ENCODE measurements around the gene AGAP6.
"Not testable (repeated sequence)": the region's sequence is repeated elsewhere in the genome, so short reads cannot be mapped to it uniquely, and the experiment has no call there.

Gene AGAP6

GRCh38 chr10:50025627-50026026 is 37.4 kb downstream of the AGAP6 start:
- no peak for DNase-seq (ENCODE audit: low spot score)

GRCh38 chr10:50027195-50027594 is 39.0 kb downstream of the AGAP6 start:
- no peak for DNase-seq (ENCODE audit: low spot score)

- no peak for DNase-seq (ENCODE audit: low spot score)
Measured at GRCh38 chr10:50033481-50033880, 45.3 kb downstream of the AGAP6 start.

GRCh38 chr10:50035337-50035736 is 47.1 kb downstream of the AGAP6 start:
- DNase-seq (ENCODE audit: low spot score): not testable (repeated sequence)

DNA sequence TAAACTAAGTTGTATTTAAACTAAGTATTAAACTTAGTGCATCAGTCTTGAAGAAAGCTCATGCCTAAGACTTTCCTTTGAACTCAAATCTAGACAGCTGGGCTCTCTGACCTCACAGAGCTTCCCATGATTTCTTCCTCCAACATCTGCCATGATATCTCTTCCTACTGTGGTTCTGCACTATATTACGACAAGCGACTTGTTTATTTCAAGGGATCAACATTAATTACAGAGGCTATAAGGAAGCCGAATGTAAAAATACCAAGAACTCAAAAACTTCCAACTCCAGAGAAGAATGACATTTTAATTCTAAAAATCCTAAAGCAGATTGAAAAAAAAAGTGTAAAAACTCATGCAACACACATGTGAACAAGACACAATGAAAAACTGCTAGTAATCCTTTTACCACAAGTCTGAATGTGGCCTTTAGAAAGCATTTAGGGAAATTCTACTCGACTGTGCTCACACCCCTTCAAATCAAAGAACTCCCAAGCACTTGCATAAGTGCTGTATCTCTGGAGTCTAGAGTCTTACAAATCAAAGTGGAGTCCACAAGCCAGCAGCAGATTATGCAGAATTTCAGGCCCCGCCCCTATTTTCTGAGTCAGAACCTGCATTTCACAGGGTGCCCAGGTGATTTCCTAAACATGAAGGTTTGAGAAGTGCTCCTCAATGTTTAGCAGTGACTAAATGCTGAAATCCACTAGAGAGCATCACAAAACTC is 56.9 kb downstream of the AGAP6 start:
- DNase-seq (ENCODE audit: low spot score): no peak

- DNase-seq (ENCODE audit: low spot score): not testable (repeated sequence)
Measured at GRCh38 chr10:50046457-50046856, 58.3 kb downstream of the AGAP6 start.

GRCh38 chr10:50047594-50047993 is 59.4 kb downstream of the AGAP6 start:
- not testable (repeated sequence) for DNase-seq (ENCODE audit: low spot score)

DNA sequence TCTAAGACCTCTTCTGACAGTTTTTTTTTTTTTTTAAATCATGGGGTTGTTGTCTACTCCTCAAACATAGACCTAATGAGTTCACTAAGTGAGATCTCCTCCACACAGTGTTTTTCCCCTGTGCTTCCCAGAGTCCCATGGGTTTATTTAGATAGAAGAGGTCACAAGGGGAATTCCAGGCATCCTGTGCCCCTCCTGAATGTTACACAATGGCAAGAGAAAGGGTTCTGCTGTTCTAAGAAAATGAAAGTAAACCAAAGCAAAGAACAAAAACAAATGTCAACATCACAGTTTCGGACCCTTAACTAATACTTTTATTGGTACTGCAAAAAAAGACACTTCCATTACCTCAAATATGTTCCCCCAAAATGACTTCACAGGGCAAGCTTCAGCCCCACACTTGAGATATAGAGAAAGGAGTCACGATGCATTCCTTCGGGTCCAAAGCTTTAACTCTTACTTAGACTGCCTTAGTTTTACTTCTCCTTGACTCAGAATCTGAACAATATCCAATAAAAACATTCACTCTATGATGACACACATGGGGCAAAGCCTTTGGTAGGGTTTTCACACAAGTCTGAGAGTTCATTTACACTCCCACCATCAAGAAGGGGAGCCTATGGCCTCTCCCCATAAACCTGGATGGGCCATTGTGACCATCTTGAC is 63.9 kb downstream of the AGAP6 start:
- DNase-seq (ENCODE audit: low spot score): not testable (repeated sequence)

DNA sequence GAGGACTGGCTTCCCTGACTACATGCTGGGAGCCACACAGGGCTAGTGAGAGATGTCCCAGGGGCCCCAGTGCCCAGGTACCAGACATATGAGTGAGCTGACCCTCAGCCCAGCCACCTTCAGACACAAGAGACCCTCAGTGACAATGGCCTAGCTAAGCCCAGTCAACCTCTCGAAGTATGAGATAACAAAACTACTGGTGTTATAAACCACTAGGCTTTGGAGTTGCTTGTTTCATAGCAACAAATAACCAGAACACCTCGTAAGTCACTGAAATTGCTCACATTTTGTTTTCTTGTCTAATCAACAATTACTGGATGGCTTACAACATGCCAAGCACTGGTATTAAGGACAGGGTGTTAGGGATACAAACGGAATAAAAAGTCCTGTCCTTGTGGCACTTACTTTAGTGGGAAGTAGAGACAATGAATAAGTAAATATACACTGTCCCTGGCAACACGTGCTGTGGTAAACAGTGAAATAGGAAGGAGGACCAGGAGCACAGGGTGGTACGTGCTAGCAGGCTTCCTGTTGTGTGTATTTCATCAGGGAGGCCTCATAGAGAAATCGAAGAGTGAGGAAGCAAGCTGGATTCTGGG is 64.7 kb downstream of the AGAP6 start:
- not testable (repeated sequence) for DNase-seq (ENCODE audit: low spot score)

DNA sequence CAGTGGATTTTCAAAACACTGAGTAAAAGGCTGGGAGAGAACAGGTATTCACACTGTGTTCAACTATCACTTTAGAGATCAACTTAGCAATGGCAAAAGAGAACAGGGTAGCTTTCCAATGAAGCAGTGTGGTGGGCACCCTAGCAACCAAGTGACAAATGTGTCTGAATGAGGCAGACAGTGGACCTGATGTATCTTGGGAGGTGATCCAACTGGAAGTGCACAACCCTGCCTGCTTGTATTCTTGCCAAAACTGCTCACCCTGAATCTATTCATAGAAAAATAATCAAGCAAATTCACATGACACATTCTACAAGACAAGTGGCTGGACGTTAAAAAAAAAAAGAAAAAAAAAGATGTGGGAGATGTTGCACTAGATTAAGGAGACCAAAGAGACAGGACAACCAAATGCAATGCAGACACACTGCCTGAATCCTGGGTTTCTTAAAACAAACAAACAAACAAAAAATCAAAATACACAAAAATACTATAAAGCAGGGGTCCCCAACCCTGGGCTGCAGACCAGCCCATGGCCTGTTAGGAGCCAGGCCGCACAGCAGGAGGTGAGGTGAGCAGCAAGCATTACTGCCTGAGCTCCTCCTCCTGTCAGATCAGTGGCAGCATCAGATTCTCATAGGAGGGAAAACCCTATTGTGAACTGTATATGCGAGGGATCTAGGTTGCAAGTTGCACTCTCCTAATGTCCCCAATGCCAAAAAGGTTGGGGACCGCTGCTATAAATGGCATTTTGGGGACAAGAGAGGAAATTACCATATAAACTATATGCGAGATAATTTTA is 67.5 kb downstream of the AGAP6 start:
- not testable (repeated sequence) for DNase-seq (ENCODE audit: low spot score)

GRCh38 chr10:50056654-50057053 is 68.4 kb downstream of the AGAP6 start:
- not testable (repeated sequence) for DNase-seq (ENCODE audit: low spot score)

DNA sequence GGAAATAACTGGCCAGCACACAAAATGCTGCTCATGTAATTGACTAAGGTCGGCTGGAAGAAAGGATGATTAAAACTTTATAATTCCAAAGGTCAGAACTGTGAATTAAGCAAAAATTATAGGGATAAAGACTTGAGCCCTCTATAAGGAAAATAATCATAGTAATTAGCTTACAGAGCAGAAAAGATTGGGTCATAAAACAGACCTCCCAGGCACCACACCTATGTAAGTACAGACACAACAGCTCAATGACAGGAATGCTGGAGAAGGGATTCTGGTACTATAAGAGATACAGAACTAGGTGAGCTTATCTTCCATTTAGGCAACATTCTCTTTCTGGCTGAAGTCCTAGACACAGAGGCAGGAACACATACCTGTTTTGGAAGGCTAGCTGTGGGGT is 70.5 kb downstream of the AGAP6 start:
- DNase-seq (ENCODE audit: low spot score): not testable (repeated sequence)

GRCh38 chr10:50059946-50060345 is 71.7 kb downstream of the AGAP6 start:
- not testable (repeated sequence) for DNase-seq (ENCODE audit: low spot score)
